ENCODE data around the gene B3GNT8.

DNA sequence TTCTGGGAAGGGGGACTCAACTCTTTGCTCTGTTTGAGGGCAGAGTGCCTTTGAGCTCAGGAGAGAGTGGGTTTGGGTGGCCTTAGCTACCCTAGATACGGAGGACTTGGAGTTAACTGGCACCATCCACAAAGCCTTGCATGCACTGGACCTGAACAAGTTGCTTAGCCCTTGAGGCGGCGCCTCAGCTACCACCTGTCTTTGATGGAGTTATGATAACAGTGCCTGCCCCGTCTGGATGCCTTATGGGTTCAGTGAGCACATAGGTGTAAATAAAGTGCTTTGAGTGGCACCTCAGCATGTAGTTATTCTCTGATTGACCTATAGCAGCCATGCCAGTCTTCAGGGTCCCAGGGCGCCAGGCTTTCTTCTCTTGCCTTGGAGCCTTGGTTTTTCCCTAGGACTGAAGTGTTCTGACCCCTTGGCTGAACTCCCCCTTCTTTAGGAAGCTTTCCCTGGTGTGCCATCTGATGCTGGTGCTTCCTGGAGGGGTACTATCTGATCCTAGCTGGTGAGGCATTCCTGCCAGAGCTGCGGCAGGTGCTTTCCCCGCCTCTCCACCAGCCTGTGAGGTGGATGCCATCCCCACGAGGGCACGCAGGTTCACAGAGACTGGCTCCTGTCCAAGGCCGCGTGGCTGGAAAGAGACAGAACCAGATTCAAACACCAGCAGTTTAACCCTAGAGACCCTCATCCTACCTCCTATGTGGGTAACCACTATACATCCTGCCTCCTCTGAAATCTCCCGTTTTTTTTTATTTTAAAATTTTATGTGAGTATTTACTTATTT is 23.8 kb downstream of the B3GNT8 start:
- TF ChIP-seq, protein P1, sequence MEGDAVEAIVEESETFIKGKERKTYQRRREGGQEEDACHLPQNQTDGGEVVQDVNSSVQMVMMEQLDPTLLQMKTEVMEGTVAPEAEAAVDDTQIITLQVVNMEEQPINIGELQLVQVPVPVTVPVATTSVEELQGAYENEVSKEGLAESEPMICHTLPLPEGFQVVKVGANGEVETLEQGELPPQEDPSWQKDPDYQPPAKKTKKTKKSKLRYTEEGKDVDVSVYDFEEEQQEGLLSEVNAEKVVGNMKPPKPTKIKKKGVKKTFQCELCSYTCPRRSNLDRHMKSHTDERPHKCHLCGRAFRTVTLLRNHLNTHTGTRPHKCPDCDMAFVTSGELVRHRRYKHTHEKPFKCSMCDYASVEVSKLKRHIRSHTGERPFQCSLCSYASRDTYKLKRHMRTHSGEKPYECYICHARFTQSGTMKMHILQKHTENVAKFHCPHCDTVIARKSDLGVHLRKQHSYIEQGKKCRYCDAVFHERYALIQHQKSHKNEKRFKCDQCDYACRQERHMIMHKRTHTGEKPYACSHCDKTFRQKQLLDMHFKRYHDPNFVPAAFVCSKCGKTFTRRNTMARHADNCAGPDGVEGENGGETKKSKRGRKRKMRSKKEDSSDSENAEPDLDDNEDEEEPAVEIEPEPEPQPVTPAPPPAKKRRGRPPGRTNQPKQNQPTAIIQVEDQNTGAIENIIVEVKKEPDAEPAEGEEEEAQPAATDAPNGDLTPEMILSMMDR (IDR thresholded peaks at IDR 0.05) = no peak
- no peak for TF ChIP-seq ZFX (IDR thresholded peaks at IDR 0.05; ENCODE audit: borderline replicate concordance)

Data from 22Rv1 (cell line).